HG02840 (cell line): ENCODE data around the gene TEX2.
"Not testable (repeated sequence)": the region's sequence is repeated elsewhere in the genome, so short reads cannot be mapped to it uniquely, and the experiment has no call there.

Source experiments
- ATAC-seq: cut with Tn5 transposase; IDR thresholded peaks from one replicate; pipeline ENCODE4 v1.9.1; 2021; ENCODE audit warnings: mild to moderate bottlenecking, moderate library complexity, moderate number of reproducible peaks; ENCODE audit not compliant: unreplicated experiment, low FRiP score

The TEX2 gene

GRCh38 chr17:64216338-64217248, 46.5 kb downstream of the TEX2 start:
- ATAC-seq = no peak

- no peak for ATAC-seq
These were observed 47.1 kb downstream of the TEX2 start for GRCh38 chr17:64216000-64216337.

DNA sequence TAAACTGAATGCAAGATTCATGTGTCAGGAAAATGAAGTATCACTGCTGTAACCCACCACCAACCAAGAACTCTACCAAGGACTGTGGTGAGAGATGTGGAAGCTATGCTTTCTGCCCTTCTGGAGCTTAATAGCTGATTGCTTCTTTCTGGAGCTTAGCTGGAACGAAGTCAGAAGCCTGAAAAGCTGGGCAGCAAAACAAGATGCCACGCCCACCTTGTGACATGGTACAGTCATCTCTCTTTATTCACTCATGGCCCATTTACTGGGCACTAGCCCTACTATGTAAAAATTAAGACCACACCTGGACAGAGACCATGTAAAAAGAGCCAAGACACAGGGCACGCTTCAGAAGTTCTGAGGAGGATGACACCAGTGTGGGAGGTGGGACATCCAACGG, 48.1 kb downstream of the TEX2 start:
- ATAC-seq = no peak

DNA sequence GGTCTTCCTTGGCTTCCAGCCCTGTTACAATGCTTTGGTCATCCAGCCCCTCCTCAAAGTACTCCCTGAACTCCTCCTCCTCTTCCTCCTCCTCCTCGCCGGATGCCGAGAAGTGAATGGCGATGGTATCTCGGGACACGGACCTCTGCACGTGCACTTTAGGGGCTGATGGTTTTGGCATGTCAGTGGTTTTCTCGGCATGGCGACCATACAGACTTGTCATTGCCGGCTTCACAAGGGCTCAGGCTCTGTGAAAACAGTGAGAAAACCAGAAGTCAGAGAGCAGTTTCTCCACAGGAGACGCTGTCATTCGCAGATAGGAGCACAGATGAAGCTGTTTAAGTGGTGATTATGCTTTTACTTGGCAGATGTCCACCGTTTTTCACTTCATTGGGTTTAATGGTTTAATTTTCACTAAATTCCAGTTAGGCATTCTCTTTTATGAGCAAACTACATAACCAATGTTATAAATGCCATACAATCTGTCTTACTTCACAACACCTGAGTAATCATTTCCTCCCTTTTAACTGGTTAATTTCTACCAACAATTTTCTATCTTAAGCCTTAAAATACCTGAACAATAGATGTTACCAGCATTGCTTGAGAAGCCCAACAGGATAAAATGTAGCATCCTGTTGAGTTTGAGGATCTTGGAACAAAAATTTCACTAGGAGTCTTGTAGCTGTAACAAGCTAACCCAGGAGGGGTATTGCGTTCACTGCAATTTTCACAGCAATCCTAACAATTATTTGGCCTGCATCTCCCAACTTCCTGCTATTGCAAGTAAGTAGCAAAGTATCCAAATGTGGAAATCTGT, 48.9 kb downstream of the TEX2 start:
- ATAC-seq = no peak

DNA sequence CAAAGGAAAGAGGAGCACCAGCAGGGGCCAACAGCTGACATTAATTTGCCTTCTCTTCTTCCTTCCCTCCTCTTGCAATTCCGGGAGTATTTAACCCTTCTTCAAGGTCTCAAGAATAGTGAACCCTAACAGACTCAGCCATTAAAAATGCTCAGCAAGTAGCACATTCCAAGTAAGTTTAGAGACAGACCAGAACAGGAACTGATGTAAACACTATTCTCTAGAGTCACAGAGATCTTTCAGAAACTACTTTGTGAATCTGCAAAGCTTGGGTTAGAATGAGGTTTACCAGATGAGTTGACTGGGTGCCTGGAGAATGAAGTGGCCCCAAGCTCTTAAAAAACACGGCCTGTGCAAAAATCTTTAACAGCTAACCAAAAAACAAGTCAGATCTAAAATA, 50.9 kb downstream of the TEX2 start:
- ATAC-seq = no peak

DNA sequence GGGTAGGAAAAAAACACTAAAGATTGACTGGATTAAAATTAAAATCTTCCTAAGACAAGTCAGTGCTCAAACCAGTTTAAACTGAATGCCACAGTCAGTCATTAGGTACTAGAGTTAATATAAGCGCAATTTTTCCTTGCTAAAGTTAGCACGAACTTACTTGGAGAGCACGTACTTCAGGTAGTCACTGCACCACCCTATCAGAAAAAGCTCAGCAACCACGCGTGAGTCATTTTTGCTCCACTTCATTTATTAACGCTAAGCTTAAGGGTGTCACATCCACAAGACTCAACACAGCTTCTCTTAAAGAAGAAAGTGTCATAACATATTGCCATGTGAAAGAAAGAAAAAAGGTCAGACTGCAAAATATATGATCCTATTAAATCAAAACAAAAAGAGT, 53.1 kb downstream of the TEX2 start:
- ATAC-seq = no peak

DNA sequence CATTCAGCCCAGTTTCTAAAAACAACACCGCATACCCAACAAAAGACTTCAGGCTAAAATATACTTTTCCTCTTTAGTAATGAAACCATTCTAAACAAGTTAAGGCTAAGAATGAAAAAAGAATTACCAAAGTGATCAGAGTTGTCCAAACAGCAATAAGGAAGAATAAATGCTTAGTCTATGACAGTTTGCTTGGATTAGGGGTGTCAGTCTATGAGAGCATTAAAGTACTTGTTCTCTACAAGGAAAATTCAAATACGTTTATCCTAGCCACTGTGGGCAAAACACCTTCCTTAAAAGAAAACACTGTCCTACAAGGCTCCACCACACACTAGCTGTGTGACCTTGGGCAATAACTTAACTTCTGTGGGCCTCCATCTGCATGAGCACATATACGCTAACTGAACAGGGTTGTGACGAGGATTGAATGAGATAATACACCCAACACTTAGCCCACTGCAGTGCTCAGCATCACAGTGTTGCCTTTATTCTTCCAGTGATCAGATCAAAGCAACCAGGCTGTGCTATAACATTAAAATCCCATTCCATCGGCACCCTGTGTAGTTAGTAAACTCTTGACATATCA, 53.6 kb downstream of the TEX2 start:
- no peak for ATAC-seq

DNA sequence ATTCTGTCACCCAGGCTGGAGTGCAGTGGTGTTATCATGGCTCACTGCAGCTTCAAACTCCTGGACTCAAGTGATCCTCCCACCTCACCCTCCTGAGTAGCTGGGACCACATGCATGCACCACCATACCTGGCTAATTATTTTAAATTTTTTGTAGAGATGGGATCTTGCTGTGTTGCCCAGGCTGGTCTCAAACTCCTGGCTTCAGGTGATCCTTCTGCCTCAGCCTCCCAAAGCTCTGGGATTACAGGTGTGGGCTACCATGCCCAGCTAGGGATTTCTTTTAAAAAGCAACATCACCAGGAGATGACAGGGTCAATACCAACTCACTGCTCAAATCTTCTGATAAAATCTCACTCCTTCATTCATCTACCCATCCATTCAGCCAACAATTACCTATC, 54.4 kb downstream of the TEX2 start:
- ATAC-seq = not testable (repeated sequence)

GRCh38 chr17:64205804-64206203, 57.3 kb downstream of the TEX2 start:
- no peak for ATAC-seq

GRCh38 chr17:64203630-64204029, 59.4 kb downstream of the TEX2 start:
- no peak for ATAC-seq

DNA sequence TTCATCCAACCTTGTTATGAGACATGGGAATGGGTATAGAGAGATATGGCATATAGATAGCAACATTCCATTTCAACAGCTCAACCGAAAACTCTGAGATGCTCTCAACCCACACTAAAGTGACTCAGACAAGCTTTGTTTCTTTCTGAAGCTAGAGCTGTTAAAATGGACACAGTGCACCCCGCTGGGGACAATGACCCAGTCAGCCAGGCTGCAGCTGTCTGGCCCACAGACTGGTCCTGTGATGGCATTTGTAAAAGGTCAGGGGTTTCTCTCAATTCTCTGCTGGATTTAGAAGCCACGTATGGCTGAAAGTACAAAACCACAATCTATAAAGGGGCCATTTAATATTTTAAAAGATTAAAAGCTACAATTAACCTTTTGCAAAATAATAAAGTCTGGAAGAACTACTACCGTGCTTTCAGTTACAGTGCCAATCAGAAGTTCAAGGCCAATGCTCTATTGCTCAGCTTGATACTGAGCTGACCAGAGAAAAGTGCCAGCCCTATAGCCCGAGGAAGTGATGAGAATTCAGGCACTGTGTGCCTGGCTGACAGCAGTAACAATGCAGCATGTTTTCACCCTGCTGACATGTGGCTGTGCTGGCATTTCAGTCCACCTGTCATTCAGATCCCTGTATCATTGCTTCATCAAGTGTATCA, 60.2 kb downstream of the TEX2 start:
- ATAC-seq = no peak

DNA sequence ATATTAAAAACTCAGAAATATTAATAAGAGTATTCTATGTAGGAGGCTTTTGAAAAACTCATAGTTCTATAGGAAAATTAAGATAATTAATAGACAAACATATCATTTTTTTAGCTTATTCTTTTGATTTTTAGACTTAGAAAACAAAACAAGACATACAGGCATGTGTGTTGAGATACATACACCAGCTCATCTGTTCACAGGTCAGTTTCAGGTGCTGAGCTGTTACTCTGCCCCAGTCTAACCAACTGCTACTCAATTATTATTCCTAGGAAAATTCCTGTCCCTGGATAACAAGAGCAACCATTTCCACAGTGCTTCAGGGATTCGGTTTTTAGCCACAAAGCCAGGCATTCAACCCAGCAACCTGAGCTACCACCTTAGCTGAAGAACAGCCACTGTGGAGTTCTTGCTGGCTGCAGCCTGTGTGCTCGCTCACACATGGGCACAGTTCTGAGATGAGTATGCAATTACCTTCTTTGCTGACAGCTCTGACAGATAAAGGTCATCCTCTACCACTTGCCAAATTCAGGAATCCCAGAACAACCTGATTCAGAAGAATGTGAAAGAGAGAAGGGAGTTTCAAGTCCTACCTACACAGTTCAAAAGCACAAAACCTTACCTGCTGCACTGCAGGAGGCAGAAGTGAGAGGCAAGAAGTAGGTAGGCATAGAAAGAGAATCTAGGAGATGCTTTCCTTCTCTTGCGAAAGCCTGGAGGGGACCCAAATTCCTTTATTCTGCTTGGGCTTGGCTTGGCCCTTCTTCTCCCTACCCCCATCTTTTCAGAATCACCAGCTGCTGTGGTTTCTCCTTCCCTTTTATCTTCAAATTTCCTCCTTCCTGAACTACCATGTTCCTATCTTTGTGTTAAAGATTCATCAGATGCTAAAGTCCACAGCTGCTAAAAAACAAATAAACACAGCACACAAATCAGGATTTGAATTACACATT, 62.7 kb downstream of the TEX2 start:
- ATAC-seq = no peak

GRCh38 chr17:64198331-64199090, 64.5 kb downstream of the TEX2 start:
- ATAC-seq = no peak

DNA sequence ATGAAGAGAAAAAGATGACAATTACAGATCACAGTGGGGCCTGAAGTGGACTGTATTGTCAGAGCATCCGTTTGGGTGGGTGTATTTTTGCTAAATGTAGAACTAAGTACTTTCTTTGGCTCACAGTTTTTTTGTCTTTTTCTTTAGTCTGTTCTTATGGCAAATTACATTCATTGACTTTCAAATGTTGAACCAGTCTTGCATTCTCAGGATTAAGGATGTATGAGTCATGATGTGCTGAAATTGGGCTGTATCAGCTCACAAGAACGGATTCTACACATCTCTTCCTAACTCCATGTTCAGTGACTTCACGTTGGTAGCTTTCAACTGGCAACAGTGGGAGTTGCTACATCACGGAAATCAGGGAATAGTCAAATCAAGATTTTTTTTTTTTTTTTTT, 66.5 kb downstream of the TEX2 start:
- ATAC-seq = no peak

GRCh38 chr17:64193561-64193960, 69.5 kb downstream of the TEX2 start:
- ATAC-seq = no peak

DNA sequence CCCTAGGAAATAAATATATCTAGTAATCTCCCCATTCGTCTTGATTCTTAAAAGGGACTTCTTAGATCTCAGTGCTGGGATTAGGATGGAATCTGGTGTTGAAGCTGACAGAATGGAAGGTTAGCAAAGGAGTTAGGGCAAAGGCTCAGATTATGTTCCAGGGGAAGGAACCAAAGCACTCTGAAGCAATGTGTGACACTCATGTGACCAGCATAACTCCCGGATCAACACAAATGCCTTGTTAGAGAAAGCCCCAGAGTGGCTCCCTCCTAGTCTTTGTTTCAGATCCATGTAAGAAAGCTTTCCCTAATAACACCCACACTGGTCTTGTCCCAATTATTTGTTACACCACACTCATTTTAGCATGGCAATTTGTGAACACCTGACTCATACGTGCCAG, 70.5 kb downstream of the TEX2 start:
- no peak for ATAC-seq

- ATAC-seq = no peak
These were observed 72.6 kb downstream of the TEX2 start for GRCh38 chr17:64190472-64190871.

DNA sequence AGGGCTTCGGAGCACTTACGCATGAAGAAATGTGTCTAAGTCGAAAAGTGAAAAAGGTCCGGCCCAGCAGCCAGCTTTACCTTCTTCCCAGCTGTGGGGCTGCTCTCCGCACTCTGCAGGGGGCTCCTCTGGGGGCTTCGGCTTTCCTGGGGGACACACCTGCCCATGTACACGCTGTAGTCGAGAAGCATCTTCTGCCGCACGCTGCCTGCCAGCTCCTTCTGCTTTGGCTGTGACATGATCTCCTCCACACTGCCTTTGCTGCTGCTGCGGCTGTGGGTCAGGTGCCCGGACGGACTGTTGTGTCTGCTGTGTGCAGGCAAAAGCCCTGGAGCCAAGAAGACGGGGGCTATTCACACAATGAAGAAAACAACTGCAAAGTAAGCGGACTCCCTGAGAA, 75.0 kb downstream of the TEX2 start:
- no peak for ATAC-seq
